Choroid plexus epithelial cell (primary cell): ENCODE data around the gene TSKS.
A peak's percentile ranks its signal among the peaks of the same experiment; 100 is the strongest.

Source experiments
- DNase-seq: peaks from one replicate; pipeline ENCODE4 v3.0.0-alpha.2; 2010; ENCODE audit warnings: low read depth
- H3K4me3 ChIP-seq: 2 replicates; pipeline ENCODE4 v1.5.1; 2011; ENCODE audit warnings: low read depth, mild to moderate bottlenecking, control low read depth, low read length, moderate library complexity
- CTCF ChIP-seq: conservative IDR thresholded peaks from 2 replicates; pipeline ENCODE4 v1.5.1; 2011; ENCODE audit warnings: low read depth, mild to moderate bottlenecking, control low read depth, inconsistent platforms, low read length, moderate library complexity

Gene TSKS

GRCh38 chr19:49763230-49763629 is at the start of gene TSKS:
Gene TSKS (minus strand): TSS chr19:49763306. CDS start chr19:49763247, 59 bp downstream.
- no peak for TF ChIP-seq CTCF
- no peak for DNase-seq
- no peak within 1 kb of the TSS for H3K4me3 ChIP-seq

GRCh38 chr19:49812452-49812996 is 49.4 kb upstream of the TSKS start:
- DNase-seq, result no peak
- H3K4me3 ChIP-seq, result peak overlapping the region; percentile 76
- TF ChIP-seq CTCF, result no peak

- no peak for TF ChIP-seq CTCF
- H3K4me3 ChIP-seq, result no peak overlapping the region
- DNase-seq, result no peak
Measured at GRCh38 chr19:49811328-49811727, 48.2 kb upstream of the TSKS start.

GRCh38 chr19:49809941-49810389 is 46.9 kb upstream of the TSKS start:
- peak overlapping the region; percentile 73 for H3K4me3 ChIP-seq

GRCh38 chr19:49809160-49809940 is 46.2 kb upstream of the TSKS start:
- peak; percentile 70 for DNase-seq
- H3K4me3 ChIP-seq, result peak overlapping the region; percentile 73
- no peak for TF ChIP-seq CTCF

More at GRCh38 chr19:49809941-49810389, 46.9 kb upstream of the TSKS start:
- no peak for TF ChIP-seq CTCF
- no peak for DNase-seq

- DNase-seq, result peak; percentile 90
- no peak for TF ChIP-seq CTCF
Measured at GRCh38 chr19:49808711-49809159, 45.6 kb upstream of the TSKS start.

More at GRCh38 chr19:49808711-49809159, 45.6 kb upstream of the TSKS start:
- peak overlapping the region; percentile 73 for H3K4me3 ChIP-seq
